Measurements from ENCODE around the gene ESRRG. TPM values are rescaled to one million over a fixed set of nuclear protein-coding genes. Genes with fewer than 3 reads are reported as not detected.

The ESRRG gene
- total and polyA plus RNA-seq, 2 experiments from 2014 or later, result not detected

DNA sequence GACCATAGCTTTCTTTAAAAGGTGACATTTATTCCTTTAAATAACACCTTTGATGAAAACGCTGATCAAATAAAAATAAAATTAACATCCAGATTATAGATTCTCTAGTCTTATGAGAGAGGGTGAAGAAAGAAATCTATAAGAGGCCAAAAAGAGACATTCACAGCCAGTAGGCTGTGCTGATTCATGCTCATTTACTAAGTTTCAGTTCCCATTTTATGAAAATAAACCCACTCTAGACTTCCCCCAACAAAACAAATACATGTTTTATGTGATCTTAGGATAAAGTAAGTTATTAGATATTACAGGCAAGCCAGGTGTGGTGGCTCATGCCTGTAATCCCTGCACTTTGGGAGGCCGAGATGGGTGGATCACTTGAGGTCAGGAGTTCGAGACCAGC is 21.1 kb downstream of the ESRRG start:
- Histone ChIP-seq H4K20me1 (ENCODE audit: insufficient read depth) (no peaks in the 10 kb centered on the region), H3K9me2 (ENCODE audit: insufficient read depth) (no peaks in the 10 kb centered on the region), H3K4me3 (no peak overlapping the region), H3K36me3 (ENCODE audit: low read depth) (no peaks in the 10 kb centered on the region), H3K27me3 (replicated peaks; ENCODE audit: insufficient read depth) (0 out of 2 replicates have a peak, but pooled peaks cover 11% of the 10 kb centered on the region), H3F3A (ENCODE audit: insufficient read depth) (no peaks in the 10 kb centered on the region), H2AFZ (no peak overlapping the region), H3K9me3 (ENCODE audit: low read depth) (no peaks in the 10 kb centered on the region), H3K9ac (no peak overlapping the region), H3K4me1 (ENCODE audit: insufficient read depth) (no peaks in the 10 kb centered on the region), H3K4me2 (ENCODE audit: unreplicated experiment) (no peak overlapping the region), H3K79me2 (ENCODE audit: insufficient read depth) (no peaks in the 10 kb centered on the region), H3K27ac (no peak overlapping the region)
- in situ Hi-C loops (cut with MboI), result no loop called here
- WGBS, 2 experiments (ENCODE audit: low coverage in 1 of 2, low lambda C conversion rate in 2 of 2, missing lambda C conversion rate in 2 of 2), result 16 to 23% methylated on average over 3 of the region's 3 CpGs
- no peak for TF ChIP-seq EZH2phosphoT487 (IDR thresholded peaks at IDR 0.05; ENCODE audit: insufficient read depth, low read depth)
- TF ChIP-seq EZH2 (IDR thresholded peaks at IDR 0.05; ENCODE audit: insufficient read depth, poor library complexity, severe bottlenecking), result no peak
- DNase-seq, result no peak

DNA sequence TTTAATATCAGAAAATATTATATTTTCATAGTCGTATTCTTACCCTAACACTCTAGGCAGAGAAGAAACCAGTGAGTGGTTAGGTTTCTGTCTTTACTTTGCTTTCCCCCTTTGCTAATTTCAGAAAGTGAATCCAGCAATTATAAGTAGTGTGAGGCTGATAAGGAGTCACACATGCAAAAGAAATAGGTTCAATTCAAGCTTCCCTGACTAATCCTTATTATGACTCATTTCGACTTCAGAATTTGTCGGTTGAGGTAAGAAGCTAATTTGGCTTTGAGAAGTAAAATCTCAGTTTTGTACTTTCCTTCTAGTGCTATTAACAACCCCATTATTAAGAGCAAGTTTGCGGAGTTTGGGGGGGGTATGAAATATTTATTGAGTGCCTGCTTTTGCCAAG is 22.4 kb downstream of the ESRRG start:
- Histone ChIP-seq H3K36me3 (ENCODE audit: low read depth) (no peaks in the 10 kb centered on the region), H3K9me2 (ENCODE audit: insufficient read depth) (no peaks in the 10 kb centered on the region), H3K4me2 (ENCODE audit: unreplicated experiment) (no peak overlapping the region), H3K9me3 (ENCODE audit: low read depth) (no peaks in the 10 kb centered on the region), H3K27ac (no peak overlapping the region), H3K9ac (no peak overlapping the region), H4K20me1 (ENCODE audit: insufficient read depth) (no peaks in the 10 kb centered on the region), H3K79me2 (ENCODE audit: insufficient read depth) (no peaks in the 10 kb centered on the region), H3K4me1 (ENCODE audit: insufficient read depth) (no peaks in the 10 kb centered on the region), H2AFZ (no peak overlapping the region), H3F3A (ENCODE audit: insufficient read depth) (no peaks in the 10 kb centered on the region), H3K4me3 (no peak overlapping the region), H3K27me3 (replicated peaks; ENCODE audit: insufficient read depth) (0 out of 2 replicates have a peak, but pooled peaks cover 4% of the 10 kb centered on the region)
- TF ChIP-seq EZH2 (IDR thresholded peaks at IDR 0.05; ENCODE audit: insufficient read depth, poor library complexity, severe bottlenecking) (no peak), EZH2phosphoT487 (IDR thresholded peaks at IDR 0.05; ENCODE audit: insufficient read depth, low read depth) (no peak)
- no peak for DNase-seq
- in situ Hi-C loops (cut with MboI), result no loop called here
- WGBS, 2 experiments (ENCODE audit: low coverage in 1 of 2, low lambda C conversion rate in 2 of 2, missing lambda C conversion rate in 2 of 2), result 58 to 60% methylated on average over 4 of the region's 4 CpGs

DNA sequence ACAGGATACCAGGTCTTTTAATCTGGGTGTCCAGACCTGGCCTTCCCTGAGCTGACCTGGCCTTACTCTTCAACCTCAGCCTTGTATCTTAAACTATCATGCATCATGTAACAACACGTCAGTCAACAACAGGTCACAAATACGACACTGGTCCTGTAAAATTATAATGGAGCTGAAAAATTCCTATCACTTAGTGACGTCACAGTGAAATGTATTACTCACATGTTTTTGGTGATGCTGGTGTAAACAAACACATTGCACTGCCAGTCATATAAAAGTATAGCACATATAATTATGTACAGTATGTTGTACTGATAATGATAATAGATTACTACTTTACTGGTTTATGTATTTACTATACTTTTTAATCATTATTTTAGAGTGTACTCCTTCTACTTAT is 31.5 kb downstream of the ESRRG start:
- Histone ChIP-seq H2AFZ (no peak overlapping the region), H4K20me1 (ENCODE audit: insufficient read depth) (no peaks in the 10 kb centered on the region), H3K27me3 (replicated peaks; ENCODE audit: insufficient read depth) (no peaks in the 10 kb centered on the region), H3K4me2 (ENCODE audit: unreplicated experiment) (no peak overlapping the region), H3K9me2 (ENCODE audit: insufficient read depth) (no peaks in the 10 kb centered on the region), H3K27ac (no peak overlapping the region), H3K9me3 (ENCODE audit: low read depth) (no peaks in the 10 kb centered on the region), H3K9ac (no peak overlapping the region), H3K4me1 (ENCODE audit: insufficient read depth) (no peaks in the 10 kb centered on the region), H3K79me2 (ENCODE audit: insufficient read depth) (no peaks in the 10 kb centered on the region), H3K36me3 (ENCODE audit: low read depth) (no peaks in the 10 kb centered on the region), H3F3A (ENCODE audit: insufficient read depth) (no peaks in the 10 kb centered on the region), H3K4me3 (no peak overlapping the region)
- in situ Hi-C loops (cut with MboI), result no loop called here
- WGBS, 2 experiments (ENCODE audit: low coverage in 1 of 2, low lambda C conversion rate in 2 of 2, missing lambda C conversion rate in 2 of 2), result 35 to 47% methylated on average over 3 of the region's 3 CpGs
- TF ChIP-seq EZH2 (IDR thresholded peaks at IDR 0.05; ENCODE audit: insufficient read depth, poor library complexity, severe bottlenecking) (no peak), EZH2phosphoT487 (IDR thresholded peaks at IDR 0.05; ENCODE audit: insufficient read depth, low read depth) (no peak)
- DNase-seq, result no peak

DNA sequence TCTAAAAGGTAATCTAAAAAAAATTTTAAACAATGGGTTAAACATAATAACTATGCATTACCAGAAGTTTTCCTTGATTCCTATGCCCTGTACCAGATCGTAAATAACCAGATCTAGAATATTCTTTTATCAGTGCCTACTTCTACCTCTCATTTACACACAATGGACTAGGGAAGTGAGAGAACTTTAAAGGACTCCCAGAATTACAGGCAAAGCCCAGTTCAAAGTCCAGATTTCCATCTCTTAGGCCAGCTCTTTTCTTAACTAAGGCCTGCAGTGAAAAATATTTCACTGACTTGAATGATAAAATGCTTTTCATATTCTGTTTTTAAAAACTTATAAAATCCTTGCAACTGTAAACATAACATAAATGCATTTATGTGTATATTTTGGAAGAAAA is 32.6 kb downstream of the ESRRG start:
- Histone ChIP-seq H3K4me2 (ENCODE audit: unreplicated experiment) (no peak overlapping the region), H3K4me3 (no peak overlapping the region), H3K9me3 (ENCODE audit: low read depth) (no peaks in the 10 kb centered on the region), H3K27ac (no peak overlapping the region), H3K27me3 (replicated peaks; ENCODE audit: insufficient read depth) (no peaks in the 10 kb centered on the region), H3K9ac (no peak overlapping the region), H2AFZ (no peak overlapping the region), H3F3A (ENCODE audit: insufficient read depth) (no peaks in the 10 kb centered on the region), H3K36me3 (ENCODE audit: low read depth) (no peaks in the 10 kb centered on the region), H4K20me1 (ENCODE audit: insufficient read depth) (no peaks in the 10 kb centered on the region), H3K9me2 (ENCODE audit: insufficient read depth) (no peaks in the 10 kb centered on the region), H3K4me1 (ENCODE audit: insufficient read depth) (no peaks in the 10 kb centered on the region), H3K79me2 (ENCODE audit: insufficient read depth) (no peaks in the 10 kb centered on the region)
- DNase-seq, result no peak
- TF ChIP-seq EZH2phosphoT487 (IDR thresholded peaks at IDR 0.05; ENCODE audit: insufficient read depth, low read depth), result no peak
- TF ChIP-seq EZH2 (IDR thresholded peaks at IDR 0.05; ENCODE audit: insufficient read depth, poor library complexity, severe bottlenecking), result no peak
- in situ Hi-C loops (cut with MboI), result no loop called here
- 0 to 8% methylated on average over 1 of the region's 1 CpG for WGBS, 2 experiments (ENCODE audit: low coverage in 1 of 2, low lambda C conversion rate in 2 of 2, missing lambda C conversion rate in 2 of 2)

DNA sequence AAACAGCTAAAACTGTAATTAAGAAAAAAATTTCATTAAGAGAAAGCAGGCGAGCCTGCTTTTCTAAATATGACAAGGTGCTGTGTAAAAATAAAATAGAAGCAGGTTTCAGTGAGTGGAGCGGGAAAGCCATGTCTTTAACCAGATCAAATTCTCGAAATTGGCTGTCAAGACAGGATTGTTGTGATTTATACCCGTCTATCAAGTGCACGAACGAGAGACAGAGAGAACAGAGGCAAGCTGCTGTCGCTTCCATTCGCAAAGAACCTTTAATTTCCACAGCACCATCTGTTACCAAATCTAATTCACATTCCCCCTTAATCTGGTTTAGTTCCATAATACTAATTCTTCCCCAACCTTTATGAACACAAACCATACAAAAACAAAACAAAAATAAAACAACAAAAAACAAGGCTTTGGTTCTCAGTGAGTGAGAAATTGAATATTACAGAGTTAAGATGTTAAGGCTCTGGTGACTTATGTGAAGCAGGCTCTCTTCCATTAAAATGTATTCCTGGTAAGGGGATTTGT is 35.0 kb downstream of the ESRRG start:
- no peak for TF ChIP-seq EZH2 (IDR thresholded peaks at IDR 0.05; ENCODE audit: insufficient read depth, poor library complexity, severe bottlenecking)
- TF ChIP-seq EZH2phosphoT487 (IDR thresholded peaks at IDR 0.05; ENCODE audit: insufficient read depth, low read depth), result no peak
- H3K9me3 ChIP-seq (ENCODE audit: low read depth), result no peaks in the 10 kb centered on the region
- H3K9ac ChIP-seq, result no peak overlapping the region
- H3K27me3 ChIP-seq (replicated peaks; ENCODE audit: insufficient read depth), result no peaks in the 10 kb centered on the region
- no peak overlapping the region for H3K4me3 ChIP-seq
- 22 to 23% methylated on average over 8 of the region's 8 CpGs for WGBS, 2 experiments (ENCODE audit: low coverage in 1 of 2, low lambda C conversion rate in 2 of 2, missing lambda C conversion rate in 2 of 2)
- H3F3A ChIP-seq (ENCODE audit: insufficient read depth), result no peaks in the 10 kb centered on the region
- H2AFZ ChIP-seq, result no peak overlapping the region
- H3K27ac ChIP-seq, result no peak overlapping the region
- no peaks in the 10 kb centered on the region for H3K9me2 ChIP-seq (ENCODE audit: insufficient read depth)
- no peak overlapping the region for H3K4me2 ChIP-seq (ENCODE audit: unreplicated experiment)
- H4K20me1 ChIP-seq (ENCODE audit: insufficient read depth), result no peaks in the 10 kb centered on the region
- no peaks in the 10 kb centered on the region for H3K36me3 ChIP-seq (ENCODE audit: low read depth)
- DNase-seq, result no peak
- H3K4me1 ChIP-seq (ENCODE audit: insufficient read depth), result no peaks in the 10 kb centered on the region
- H3K79me2 ChIP-seq (ENCODE audit: insufficient read depth), result no peaks in the 10 kb centered on the region
- in situ Hi-C loops (cut with MboI), result no loop called here

Measured in GM23248 (cell line).